ENCODE data around the gene ROBO1.
"Not testable (repeated sequence)": the region's sequence is repeated elsewhere in the genome, so short reads cannot be mapped to it uniquely, and the experiment has no call there.

Gene ROBO1

DNA sequence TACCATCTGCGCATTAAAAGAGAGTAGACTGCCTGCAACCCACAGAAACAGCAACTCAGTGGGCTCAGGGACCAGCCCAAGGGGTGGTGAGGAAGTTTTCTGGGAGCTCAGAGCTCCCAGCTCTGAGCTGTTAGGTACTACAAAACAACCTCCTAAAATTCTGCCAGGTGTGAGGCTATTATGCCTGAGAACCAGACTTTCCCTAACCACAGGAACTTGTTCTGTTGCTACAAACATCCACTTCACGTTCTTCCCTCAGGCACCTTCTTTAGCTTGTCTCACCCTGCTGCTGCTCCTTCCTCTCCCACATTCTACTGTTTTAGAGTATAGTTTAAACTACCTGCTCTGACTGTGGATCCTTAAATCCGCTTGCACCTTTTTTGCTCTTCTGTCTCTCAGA, 399.4 kb downstream of the ROBO1 start:
- DNase-seq = no peak

DNA sequence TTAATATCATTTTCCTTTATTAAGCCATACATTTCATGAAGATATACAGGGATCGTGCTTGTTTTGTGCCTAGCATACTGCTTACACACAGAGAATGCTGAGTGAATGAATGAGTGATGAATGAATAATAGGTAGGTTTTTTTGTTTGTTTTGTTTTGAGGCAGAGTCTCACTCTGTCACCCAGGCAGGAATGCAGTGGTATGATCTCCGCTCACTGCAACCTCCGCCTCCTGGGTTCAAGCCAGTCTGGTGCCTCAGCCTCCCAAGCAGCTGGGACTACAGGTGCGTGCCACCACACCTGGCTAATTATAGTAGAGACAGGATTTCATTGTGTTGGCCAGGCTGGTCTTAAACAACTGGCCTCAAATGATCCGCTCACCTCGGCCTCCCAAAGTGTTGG, 400.0 kb downstream of the ROBO1 start:
- no peak for DNase-seq

GRCh38 chr3:79367066-79367465, 400.7 kb downstream of the ROBO1 start:
- no peak for DNase-seq

DNA sequence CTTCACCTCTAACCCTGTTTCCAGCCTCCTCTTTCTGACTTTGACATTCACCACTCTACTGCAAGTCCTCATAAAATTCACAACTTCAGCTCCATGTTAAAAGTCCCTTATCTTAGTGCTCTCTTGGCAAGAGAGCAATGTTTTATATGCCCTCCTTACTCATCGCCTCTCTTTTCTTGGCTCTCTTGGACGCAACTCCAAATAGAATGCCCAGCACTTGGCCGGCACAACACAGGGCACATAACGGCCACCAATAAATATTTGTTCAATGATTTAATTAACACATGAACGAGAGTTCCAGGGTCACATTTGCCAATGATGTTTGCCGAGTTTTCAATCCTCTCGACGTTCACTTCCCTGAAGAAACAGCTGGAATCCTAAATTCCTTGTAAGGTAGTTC, 401.4 kb downstream of the ROBO1 start:
- DNase-seq = no peak

GRCh38 chr3:79364784-79365183, 403.0 kb downstream of the ROBO1 start:
- DNase-seq = no peak

DNA sequence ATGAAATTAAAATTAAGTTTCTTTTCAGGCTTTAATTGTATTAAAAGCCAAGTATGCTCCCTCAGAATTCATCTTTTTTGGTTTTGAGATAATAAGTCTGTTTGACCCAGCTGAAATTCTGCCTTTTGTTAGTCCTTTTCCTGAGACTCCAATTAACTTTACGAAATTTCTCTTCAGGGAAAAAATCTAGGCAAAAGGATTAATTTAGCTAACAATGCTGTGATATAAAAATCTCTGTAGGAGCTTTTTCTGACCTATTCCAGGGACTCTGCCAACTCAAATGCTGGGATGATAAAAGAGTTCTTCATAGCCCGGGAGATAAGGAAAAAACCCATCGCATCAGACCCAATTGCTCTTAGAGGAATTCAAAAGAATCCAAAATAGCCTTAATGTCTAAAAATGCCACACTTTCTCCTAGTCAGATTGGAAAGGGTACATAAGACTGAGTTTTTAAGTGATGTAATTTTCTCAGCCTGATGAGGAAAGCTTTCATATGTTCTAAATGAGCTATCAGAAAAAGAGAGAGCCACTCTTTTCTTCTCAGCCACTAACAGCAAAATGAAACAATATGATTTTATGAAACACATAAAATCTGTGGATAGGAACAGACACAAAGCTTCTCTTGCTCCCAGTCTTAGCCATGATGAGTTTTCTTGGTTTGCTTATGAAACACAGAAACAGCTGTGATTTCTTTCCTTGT, 405.1 kb downstream of the ROBO1 start:
- no peak for DNase-seq

DNA sequence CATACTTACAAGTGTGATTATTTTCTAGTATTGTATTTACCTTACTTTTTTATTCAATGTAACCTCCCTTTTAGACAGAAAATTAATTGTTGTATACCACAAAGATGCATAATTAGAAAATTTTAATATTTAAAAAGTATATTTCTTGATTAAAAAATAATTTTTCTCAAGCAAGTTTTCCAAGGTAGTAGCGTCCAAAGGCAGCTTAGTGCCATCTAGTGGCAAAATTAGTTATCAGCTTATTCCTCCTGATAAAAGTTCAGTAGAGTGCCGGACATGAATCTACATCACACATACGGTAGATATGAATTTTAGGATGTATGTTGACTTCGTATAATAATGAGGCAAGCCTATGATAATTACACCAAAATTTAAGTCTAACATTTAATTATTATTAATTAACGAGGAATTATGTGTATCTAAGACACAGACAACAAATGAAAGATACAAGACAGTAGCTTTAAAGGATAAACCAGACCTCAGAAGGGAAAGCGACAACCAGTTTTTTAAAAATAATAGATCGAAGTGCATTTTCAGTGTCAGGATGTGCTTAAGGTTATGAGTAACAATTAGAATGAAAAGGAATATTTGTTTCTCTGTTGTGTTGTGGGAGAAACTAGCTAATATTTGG, 405.9 kb downstream of the ROBO1 start:
- no peak for DNase-seq

- DNase-seq = no peak
These were observed 409.5 kb downstream of the ROBO1 start for GRCh38 chr3:79358327-79358726.

- no peak for DNase-seq
These were observed 413.6 kb downstream of the ROBO1 start for GRCh38 chr3:79354179-79354688.

GRCh38 chr3:79351699-79352098, 416.1 kb downstream of the ROBO1 start:
- DNase-seq = no peak

DNA sequence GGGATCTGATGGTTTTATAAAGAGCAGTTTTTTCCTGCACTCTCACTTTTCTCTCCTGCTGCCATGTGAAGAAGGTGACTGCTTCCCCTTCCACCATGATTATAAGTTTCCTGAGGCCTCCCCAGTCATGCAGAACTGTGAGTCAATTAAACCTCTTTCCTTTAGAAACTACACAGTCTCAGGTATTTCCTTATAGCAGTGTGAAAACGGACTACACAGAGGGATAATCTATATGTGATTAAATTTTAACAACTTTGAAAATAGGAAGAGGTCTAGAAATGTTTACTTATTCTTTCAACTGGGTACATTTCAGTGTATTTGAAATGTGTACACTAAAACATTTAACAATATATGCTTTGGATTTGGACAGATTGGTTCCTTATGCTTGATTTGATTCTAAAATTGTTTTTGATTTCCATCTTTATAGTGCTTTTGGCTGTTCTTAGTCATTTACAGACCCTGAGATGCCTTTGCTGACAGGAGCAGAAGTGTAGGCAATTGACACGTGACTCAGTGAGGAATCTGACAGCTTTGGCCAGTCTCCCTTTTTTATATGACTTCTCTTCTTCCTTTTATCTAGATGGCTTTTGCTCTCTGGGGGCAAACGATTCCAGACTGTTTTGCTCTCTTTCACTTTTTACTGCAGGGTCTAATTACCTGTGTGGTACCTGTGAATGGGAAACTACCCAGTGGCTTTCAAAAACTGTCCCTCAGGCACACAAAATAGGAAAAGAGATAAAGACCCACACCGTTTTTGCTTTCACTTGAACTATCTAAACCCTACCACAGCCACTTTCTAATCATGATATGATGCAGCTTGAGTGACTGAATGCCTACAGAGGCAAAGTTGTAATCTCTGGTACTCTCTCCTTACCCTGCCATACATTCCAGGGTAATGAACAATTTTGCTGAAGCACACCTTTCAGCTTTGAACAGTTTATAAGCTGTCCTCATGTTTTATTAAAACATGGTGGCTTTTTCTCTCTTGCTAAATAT, 422.6 kb downstream of the ROBO1 start:
- DNase-seq = no peak

DNA sequence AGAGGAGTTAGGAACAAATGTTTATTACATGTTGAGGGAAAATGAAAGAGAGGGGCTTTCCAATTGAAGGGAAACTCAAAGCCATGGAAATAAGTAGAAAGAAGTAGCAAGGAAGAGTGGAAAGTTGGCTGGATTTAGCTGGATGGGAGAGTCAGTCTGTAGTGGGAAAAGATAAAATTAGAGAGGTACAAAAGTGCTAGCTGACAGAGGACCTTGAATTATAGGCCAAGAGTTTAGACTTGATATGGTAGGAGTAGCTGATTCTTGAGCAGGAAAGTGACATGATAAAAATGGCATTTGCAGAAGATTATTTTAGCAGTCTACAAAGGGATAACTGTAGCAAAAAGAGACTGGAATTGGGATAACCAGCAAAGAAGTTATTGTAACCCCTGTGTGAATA, 425.8 kb downstream of the ROBO1 start:
- DNase-seq = no peak

- DNase-seq = no peak
These were observed 428.0 kb downstream of the ROBO1 start for GRCh38 chr3:79339846-79340245.

DNA sequence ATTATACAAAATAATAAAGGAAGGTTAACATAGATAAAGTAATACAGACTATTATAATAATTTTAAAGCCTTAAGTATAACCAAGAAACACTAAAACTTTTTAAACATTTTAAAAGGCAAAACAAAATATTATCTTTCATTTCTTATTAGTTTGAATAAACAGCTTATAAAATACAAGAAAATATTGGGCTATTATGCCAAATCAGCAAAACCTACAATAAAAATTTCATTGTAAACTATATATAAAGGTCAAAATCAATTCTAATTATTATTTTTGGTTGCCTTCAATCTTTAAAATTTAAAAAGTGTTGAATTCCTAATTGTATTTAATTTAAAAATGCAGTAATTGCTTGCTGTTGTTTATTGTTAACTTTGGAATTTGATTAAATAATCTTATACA, 430.0 kb downstream of the ROBO1 start:
- no peak for DNase-seq

GRCh38 chr3:79329154-79329553, 438.6 kb downstream of the ROBO1 start:
- no peak for DNase-seq

- DNase-seq = no peak
These were observed 441.2 kb downstream of the ROBO1 start for GRCh38 chr3:79326642-79327041.

GRCh38 chr3:79325833-79326383, 441.9 kb downstream of the ROBO1 start:
- DNase-seq = not testable (repeated sequence)

GRCh38 chr3:79317551-79318518, 450.0 kb downstream of the ROBO1 start:
- no peak for DNase-seq

- DNase-seq = no peak
These were observed 452.8 kb downstream of the ROBO1 start for GRCh38 chr3:79314962-79315361.

- DNase-seq = no peak
These were observed 453.3 kb downstream of the ROBO1 start for GRCh38 chr3:79314544-79314943.

GRCh38 chr3:79310016-79310415, 457.8 kb downstream of the ROBO1 start:
- no peak for DNase-seq
